GM21576 (cell line): ENCODE data around the gene TIMP2.

Experiments
- ATAC-seq: cut with Tn5 transposase; IDR thresholded peaks from one replicate; pipeline ENCODE4 v1.9.1; 2021; ENCODE audit warnings: mild to moderate bottlenecking, moderate library complexity; ENCODE audit not compliant: unreplicated experiment

Gene TIMP2

GRCh38 chr17:78840780-78841611 lies 84.2 kb downstream of the TIMP2 start, which contains the start of gene USP36:
USP36 (minus strand) TSS chr17:78840814; CDS start chr17:78836363, 4,451 bp downstream.
- peak; percentile 84 for ATAC-seq

GRCh38 chr17:78840530-78840779 lies 84.7 kb downstream of the TIMP2 start:
- peak; percentile 7 for ATAC-seq

- ATAC-seq = peak; percentile 8
Observed at GRCh38 chr17:78839762-78840529, 85.2 kb downstream of the TIMP2 start.

GRCh38 chr17:78839235-78839761 lies 85.9 kb downstream of the TIMP2 start:
- ATAC-seq = no peak

GRCh38 chr17:78838574-78839005 lies 86.6 kb downstream of the TIMP2 start:
- ATAC-seq = no peak

GRCh38 chr17:78836420-78837021 lies 88.7 kb downstream of the TIMP2 start:
- no peak for ATAC-seq

- no peak for ATAC-seq
Observed at GRCh38 chr17:78834571-78834970, 90.6 kb downstream of the TIMP2 start.

- no peak for ATAC-seq
Observed at GRCh38 chr17:78832541-78832810, 92.7 kb downstream of the TIMP2 start.

GRCh38 chr17:78831688-78832540 lies 93.3 kb downstream of the TIMP2 start:
- no peak for ATAC-seq

- no peak for ATAC-seq
Observed at GRCh38 chr17:78829477-78829876, 95.7 kb downstream of the TIMP2 start.

- no peak for ATAC-seq
Observed at GRCh38 chr17:78828470-78829185, 96.6 kb downstream of the TIMP2 start.

- no peak for ATAC-seq
Observed at GRCh38 chr17:78826836-78827509, 98.2 kb downstream of the TIMP2 start.

GRCh38 chr17:78826421-78826820 lies 98.8 kb downstream of the TIMP2 start:
- ATAC-seq = no peak

- no peak for ATAC-seq
Observed at GRCh38 chr17:78825696-78826095, 99.5 kb downstream of the TIMP2 start.

GRCh38 chr17:78824240-78824639 lies 100.9 kb downstream of the TIMP2 start:
- no peak for ATAC-seq

- ATAC-seq = no peak
Observed at GRCh38 chr17:78823282-78824046, 101.7 kb downstream of the TIMP2 start.

- no peak for ATAC-seq
Observed at GRCh38 chr17:78822552-78822951, 102.6 kb downstream of the TIMP2 start.

- no peak for ATAC-seq
Observed at GRCh38 chr17:78821961-78822360, 103.2 kb downstream of the TIMP2 start.

GRCh38 chr17:78820841-78821240 lies 104.3 kb downstream of the TIMP2 start:
- no peak for ATAC-seq
